Gastrocnemius medialis (tissue), 4 donors: Measurements from ENCODE around the gene HSF2BP. TPM values are rescaled to one million over a fixed set of nuclear protein-coding genes. Genes with fewer than 3 reads are reported as not detected.

ENCODE experiments used
- ATAC-seq, 2 donors: fragments of 150-250 bp; one replicate each; pipeline ENCODE4 v1.9.1; 2016
- DNase-seq, 2 donors: peaks; one replicate each; pipeline ENCODE4 v3.0.0-alpha.2; 2019
- H3K27ac ChIP-seq, 4 donors: fragments of 200-600 bp; sonication (generic); 1 replicate in 1 of 4; 2 replicates in 3 of 4; pipeline ENCODE4 v1.5.1; 2016 to 2018; ENCODE audit warnings: mild to moderate bottlenecking in 2 of 4, moderate library complexity in 1 of 4
- H3K27me3 ChIP-seq, 3 donors: fragments of 200-600 bp; sonication (generic) in 2 of 3; 1 replicate in 1 of 3; 2 replicates in 2 of 3; pipeline versions ENCODE4 v1.5.1 to v1.6.0; 2016 to 2019; ENCODE audit warnings: mild to moderate bottlenecking in 1 of 3, moderate library complexity in 1 of 3
- H3K36me3 ChIP-seq, 2 donors: fragments of 200-600 bp; sonication (generic) in 1 of 2; one replicate each; pipeline ENCODE4 v1.5.1; 2017 to 2018
- H3K4me1 ChIP-seq, 2 donors: fragments of 200-600 bp; sonication (generic) in 1 of 2; one replicate each; pipeline ENCODE4 v1.5.1; 2016 to 2017; ENCODE audit warnings: mild to moderate bottlenecking in 2 of 2
- H3K4me3 ChIP-seq, 4 donors: fragments of 200-600 bp; sonication (generic) in 3 of 4; 1 replicate in 1 of 4; 2 replicates in 3 of 4; pipeline ENCODE4 v1.5.1; 2016 to 2019; ENCODE audit warnings: mild to moderate bottlenecking in 2 of 4
- H3K9me3 ChIP-seq, 3 donors: fragments of 200-600 bp; sonication (generic) in 2 of 3; 1 replicate in 1 of 3; 2 replicates in 2 of 3; pipeline ENCODE4 v1.5.1; 2016 to 2019
- POLR2A ChIP-seq, 2 donors: fragments of 450-650 bp; IDR thresholded peaks; one replicate each; pipeline ENCODE4 v1.6.1; 2017; ENCODE audit warnings: antibody characterized with exemption in 2 of 2, mild to moderate bottlenecking in 2 of 2, moderate library complexity in 2 of 2
- in situ Hi-C, 4 donors: fragments of 200-750 bp; cut with MboI; loops; one replicate each; pipeline versions ENCODE4 v1.15.0 to v1.8.0; 2017; ENCODE audit warnings: low sequenced_read_pairs in 4 of 4
- intact Hi-C: fragments of 100-400 bp; cut with DNase I; formaldehyde crosslinking; loops from one replicate; pipeline ENCODE4 v1.15.1; 2023; ENCODE audit warnings: low total_unique reads
- total RNA-seq, 4 donors: library from RNA; depleted of rRNA; stranded (reverse); fragments of >200 nt; gene quantifications; one replicate each; pipeline versions ENCODE4 v1.1.0 to v1.2.3, GENCODE V29; 2016
- TF ChIP-seq, protein P1 (sequence below), 5 experiments: fragments of 450-650 bp in 3 of 5; fragments of 200-600 bp in 2 of 5; sonication (generic) in 2 of 5; IDR thresholded peaks in 4 of 5; conservative IDR thresholded peaks in 1 of 5; 1 replicate in 4 of 5; 2 replicates in 1 of 5; pipeline ENCODE4 v1.5.1; 2016 to 2019; ENCODE audit warnings: antibody characterized with exemption in 5 of 5, mild to moderate bottlenecking in 3 of 5, moderate library complexity in 3 of 5

The HSF2BP gene
- total RNA-seq, 4 donors from 2014 or later = 0.63 TPM; not detected in 3

- no peaks in the 10 kb centered on the region for H3K4me1 ChIP-seq
- TF ChIP-seq POLR2A (IDR thresholded peaks at IDR 0.05) = no peak
- TF ChIP-seq, protein P1, sequence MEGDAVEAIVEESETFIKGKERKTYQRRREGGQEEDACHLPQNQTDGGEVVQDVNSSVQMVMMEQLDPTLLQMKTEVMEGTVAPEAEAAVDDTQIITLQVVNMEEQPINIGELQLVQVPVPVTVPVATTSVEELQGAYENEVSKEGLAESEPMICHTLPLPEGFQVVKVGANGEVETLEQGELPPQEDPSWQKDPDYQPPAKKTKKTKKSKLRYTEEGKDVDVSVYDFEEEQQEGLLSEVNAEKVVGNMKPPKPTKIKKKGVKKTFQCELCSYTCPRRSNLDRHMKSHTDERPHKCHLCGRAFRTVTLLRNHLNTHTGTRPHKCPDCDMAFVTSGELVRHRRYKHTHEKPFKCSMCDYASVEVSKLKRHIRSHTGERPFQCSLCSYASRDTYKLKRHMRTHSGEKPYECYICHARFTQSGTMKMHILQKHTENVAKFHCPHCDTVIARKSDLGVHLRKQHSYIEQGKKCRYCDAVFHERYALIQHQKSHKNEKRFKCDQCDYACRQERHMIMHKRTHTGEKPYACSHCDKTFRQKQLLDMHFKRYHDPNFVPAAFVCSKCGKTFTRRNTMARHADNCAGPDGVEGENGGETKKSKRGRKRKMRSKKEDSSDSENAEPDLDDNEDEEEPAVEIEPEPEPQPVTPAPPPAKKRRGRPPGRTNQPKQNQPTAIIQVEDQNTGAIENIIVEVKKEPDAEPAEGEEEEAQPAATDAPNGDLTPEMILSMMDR (IDR thresholded peaks at IDR 0.05 in 4 of 5, conservative IDR thresholded peaks at IDR 0.05 in 1 of 5) = no peak
- no peak overlapping the region for H3K4me3 ChIP-seq
- no peak overlapping the region for H3K27ac ChIP-seq
- H3K36me3 ChIP-seq = no peaks in the 10 kb centered on the region
- H3K9me3 ChIP-seq = no peaks in the 10 kb centered on the region
- H3K27me3 ChIP-seq = no peaks in the 10 kb centered on the region
- in situ Hi-C loops (no loop called here), intact Hi-C loops (loop anchor here (5.0 kb wide), 1 partner anchor 32 kb away; no protein-coding TSS in a partner anchor)
- ATAC-seq (no peak), DNase-seq (no peak)
Observed at GRCh38 chr21:43614839-43615238, 44.4 kb downstream of the HSF2BP start.

DNA sequence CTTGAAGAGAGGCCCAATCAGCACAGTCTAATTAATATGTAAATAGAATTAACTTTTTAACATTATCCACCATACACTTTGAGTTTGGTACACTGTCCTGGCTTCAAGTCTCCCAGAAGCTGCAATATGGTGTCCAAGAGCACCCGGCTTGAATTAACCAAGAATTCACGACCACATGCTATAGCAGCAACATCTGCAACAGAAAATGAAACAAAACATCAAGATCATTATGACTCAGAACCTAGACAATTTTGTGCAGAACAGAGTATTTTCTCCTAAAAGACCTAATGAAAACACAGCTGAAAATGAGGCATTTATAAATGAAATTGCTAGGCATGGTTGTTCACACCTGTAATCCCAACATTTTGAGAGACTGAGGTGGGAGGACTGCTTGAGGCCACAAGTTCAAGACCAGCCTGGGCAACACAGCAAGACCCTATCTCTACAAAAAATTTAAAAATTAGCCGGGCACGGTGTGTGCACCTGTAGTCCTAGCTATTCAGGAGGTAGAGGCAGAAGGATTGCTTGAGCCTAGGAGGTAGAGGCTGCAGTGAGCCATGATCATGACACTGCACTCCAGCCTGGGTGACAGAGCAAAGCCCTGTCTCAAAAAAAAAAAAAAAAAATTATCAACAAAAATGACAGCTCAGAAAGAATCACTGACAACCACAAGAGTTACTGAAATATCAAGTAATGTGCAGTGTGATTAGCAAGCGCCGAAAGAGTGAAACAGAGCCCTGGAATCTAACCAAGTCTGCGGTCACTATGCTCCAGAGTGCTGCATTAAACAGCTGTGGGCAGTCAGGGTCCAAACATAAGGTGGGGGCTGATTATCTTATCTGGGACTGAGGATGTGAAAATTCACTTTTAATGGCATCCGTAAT, 45.3 kb downstream of the HSF2BP start:
- Histone ChIP-seq H3K27me3 (no peaks in the 10 kb centered on the region), H3K4me1 (no peaks in the 10 kb centered on the region), H3K27ac (no peak overlapping the region), H3K9me3 (no peaks in the 10 kb centered on the region), H3K36me3 (no peaks in the 10 kb centered on the region), H3K4me3 (no peak overlapping the region)
- intact Hi-C loops = loop anchor here (5.0 kb wide), 1 partner anchor 33 kb away; no protein-coding TSS in a partner anchor
- DNase-seq (no peak), ATAC-seq (no peak)
- in situ Hi-C loops = no loop called here
- TF ChIP-seq, protein P1 (IDR thresholded peaks at IDR 0.05 in 4 of 5, conservative IDR thresholded peaks at IDR 0.05 in 1 of 5) = no peak
- no peak for TF ChIP-seq POLR2A (IDR thresholded peaks at IDR 0.05)

DNA sequence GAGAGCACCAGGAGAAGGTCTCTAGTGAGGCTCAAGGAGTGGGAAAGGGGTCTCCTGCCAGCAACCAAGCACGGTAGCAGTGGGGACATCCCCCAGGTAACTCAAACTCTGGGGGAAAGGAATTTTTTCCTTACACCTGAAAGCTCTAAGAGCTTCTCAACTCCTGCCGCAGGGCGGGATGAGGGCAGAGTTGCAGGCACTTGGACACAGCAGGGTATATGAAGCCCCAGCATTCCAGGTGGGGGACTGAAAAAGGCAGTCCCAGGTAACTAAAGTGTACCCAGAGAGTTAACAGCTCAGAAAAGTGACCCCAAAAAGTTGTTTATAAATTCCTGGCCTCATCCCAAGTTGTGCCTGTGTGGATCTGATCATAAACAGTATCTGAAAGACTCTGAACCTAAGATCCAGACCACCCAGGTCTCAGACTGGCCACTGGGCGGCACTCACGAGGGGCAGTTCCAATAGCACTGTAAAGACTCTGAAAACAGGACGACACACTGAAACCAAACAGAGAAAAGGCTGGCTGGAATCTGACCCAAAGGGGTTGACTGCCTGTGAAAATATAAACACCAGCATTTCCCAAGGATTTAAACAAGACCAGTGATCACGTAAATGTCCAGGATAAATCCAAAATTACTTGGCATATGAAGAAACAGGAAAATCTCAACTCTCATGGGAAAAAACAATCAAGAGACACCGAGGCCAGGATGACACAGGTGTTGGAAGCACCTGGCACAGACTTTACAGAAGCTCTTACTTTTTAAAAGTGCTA, 47.5 kb downstream of the HSF2BP start:
- intact Hi-C loops = loop anchor here (5.0 kb wide), 1 partner anchor 36 kb away; no protein-coding TSS in a partner anchor

GRCh38 chr21:43609501-43610340, 49.6 kb downstream of the HSF2BP start:
- no peak overlapping the region for H3K27ac ChIP-seq

More for the DNA sequence above, 47.5 kb downstream of the HSF2BP start:
- no peak overlapping the region for H3K4me3 ChIP-seq
- ATAC-seq (peak; percentile 86), DNase-seq (peak; percentile 24 to 57)
- no peaks in the 10 kb centered on the region for H3K36me3 ChIP-seq
- H3K9me3 ChIP-seq = no peaks in the 10 kb centered on the region
- no peak for TF ChIP-seq POLR2A (IDR thresholded peaks at IDR 0.05)
- TF ChIP-seq, protein P1 (IDR thresholded peaks at IDR 0.05 in 4 of 5, conservative IDR thresholded peaks at IDR 0.05 in 1 of 5) = peak; percentile 51 to 75 (median 52)
- no peaks in the 10 kb centered on the region for H3K4me1 ChIP-seq
- peak overlapping the region in 1 of 4 donors; percentile 3 for H3K27ac ChIP-seq
- H3K27me3 ChIP-seq = no peaks in the 10 kb centered on the region
- in situ Hi-C loops = no loop called here

More at GRCh38 chr21:43609501-43610340, 49.6 kb downstream of the HSF2BP start:
- no peak for DNase-seq
- no peaks in the 10 kb centered on the region for H3K9me3 ChIP-seq
- H3K4me3 ChIP-seq = no peak overlapping the region
- no peaks in the 10 kb centered on the region for H3K4me1 ChIP-seq
- no peaks in the 10 kb centered on the region for H3K27me3 ChIP-seq
- TF ChIP-seq, protein P1 (IDR thresholded peaks at IDR 0.05 in 4 of 5, conservative IDR thresholded peaks at IDR 0.05 in 1 of 5) = no peak
- TF ChIP-seq POLR2A (IDR thresholded peaks at IDR 0.05) = no peak
- in situ Hi-C loops (no loop called here), intact Hi-C loops (loop anchor here (5.0 kb wide), 1 partner anchor 38 kb away; no protein-coding TSS in a partner anchor)
- H3K36me3 ChIP-seq = no peaks in the 10 kb centered on the region
- no peak for ATAC-seq
